Kidney (tissue), 14 donors: ENCODE measurements around the gene EFCAB7. TPM values are rescaled to one million over a fixed set of nuclear protein-coding genes. Genes with fewer than 3 reads are reported as not detected.

ENCODE experiments used
- DNase-seq, 5 donors: peaks; one replicate each; pipeline ENCODE4 v3.0.0-alpha.2; 2013 to 2020
- FAIRE-seq: peaks from 2 replicates; lab custom pipeline; 2012; peaks lifted over from hg19 to GRCh38; lab: Jason Lieb, UNC
- H3K27ac ChIP-seq, 2 donors: one replicate each; pipeline ENCODE4 v1.7.0; 2013; ENCODE audit warnings: low read depth in 2 of 2, low read length in 2 of 2, inconsistent platforms in 1 of 2
- H3K27me3 ChIP-seq: one replicate; pipeline ENCODE4 v1.7.1; 2013; ENCODE audit warnings: low read length, inconsistent platforms; ENCODE audit not compliant: control insufficient read depth, insufficient read depth
- H3K36me3 ChIP-seq, 3 donors: one replicate each; pipeline versions ENCODE4 v1.7.0 to v1.7.1; 2013; ENCODE audit warnings: low read length in 3 of 3, control low read depth in 1 of 3, inconsistent platforms in 1 of 3; ENCODE audit not compliant: insufficient read depth in 3 of 3, control insufficient read depth in 2 of 3
- H3K4me1 ChIP-seq, 3 donors: one replicate each; pipeline versions ENCODE4 v1.7.0 to v1.7.1; 2013; ENCODE audit warnings: low read length in 3 of 3, inconsistent platforms in 1 of 3, low read depth in 1 of 3; ENCODE audit not compliant: control insufficient read depth in 2 of 3, insufficient read depth in 2 of 3
- H3K4me3 ChIP-seq, 3 donors: one replicate each; pipeline versions ENCODE4 v1.7.0 to v1.8.1; 2013; ENCODE audit warnings: low read length in 3 of 3, control low read depth in 1 of 3, inconsistent platforms in 1 of 3
- H3K9ac ChIP-seq, 3 donors: one replicate each; pipeline versions ENCODE4 v1.7.0 to v1.7.1; 2013; ENCODE audit warnings: low read length in 3 of 3, control low read depth in 1 of 3, inconsistent platforms in 1 of 3
- H3K9me3 ChIP-seq, 3 donors: one replicate each; pipeline versions ENCODE4 v1.7.0 to v1.7.1; 2013; ENCODE audit warnings: low read length in 3 of 3, control low read depth in 1 of 3, inconsistent platforms in 1 of 3; ENCODE audit not compliant: control insufficient read depth in 2 of 3, insufficient read depth in 1 of 3
- CTCF ChIP-seq: IDR thresholded peaks from 3 replicates; pipeline ENCODE4 v1.5.1; 2012; ENCODE audit warnings: mild to moderate bottlenecking, moderate library complexity, borderline replicate concordance; ENCODE audit not compliant: insufficient read depth; ENCODE audit errors: extremely low read depth
- intact Hi-C: fragments of 100-400 bp; cut with DNase I; formaldehyde crosslinking; loops from one replicate; pipeline ENCODE4 v1.11.1; 2022
- polyA plus RNA-seq: library from polyadenylated mRNA; stranded (reverse); fragments of 350-450 nt; fragmentation: Illumina TruSeq; extraction: RNeasy Lipid Tissue Mini Kit (QIAGEN cat#74804); gene quantifications from one replicate; pipeline ENCODE4 v1.2.3, GENCODE V29; 2014; ENCODE audit warnings: low read depth, low replicate concordance; ENCODE audit not compliant: insufficient read depth
- total RNA-seq: library from RNA; stranded (reverse); fragmentation: NEBNext Ultra II Directional; extraction: Animal tissue kit (Norgen Biotek cat#: 25700); gene quantifications from one replicate; pipeline ENCODE4 v1.2.1, GENCODE V29; 2021
- donor health status: control.
- donor health status: control.
- donor health status: control.
- donor health status: control.
- donor health status: control.
- donor health status: DM: yes; HTN: yes; CAD: no.
- donor health status: Normal renal cell carcinoma (clear cell type).

The EFCAB7 gene
- total and polyA plus RNA-seq, 2 donors from 2014 or later = 5.1 to 9.6 TPM

DNA sequence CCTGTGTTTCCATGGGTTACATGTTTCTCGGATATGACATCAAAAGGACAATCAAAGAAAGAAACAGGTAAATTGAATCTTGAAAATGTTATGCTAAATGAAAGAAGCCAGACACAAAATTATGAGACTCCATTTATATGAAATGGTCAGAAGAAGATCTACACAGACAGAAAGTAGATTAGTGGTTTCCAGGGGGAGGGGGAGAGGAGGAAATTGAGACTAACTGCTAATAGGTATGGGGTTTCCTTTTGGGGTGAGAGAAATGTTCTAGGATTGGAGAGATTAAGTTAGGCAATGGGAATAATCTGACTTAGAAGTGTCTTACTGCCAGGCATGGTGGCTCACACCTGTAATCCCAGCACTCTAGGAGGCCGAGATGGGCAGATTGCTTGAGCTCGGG is 22.1 kb upstream of the EFCAB7 start:
- no peak for FAIRE-seq
- no peak overlapping the region for H3K27ac ChIP-seq
- H3K9ac ChIP-seq = no peak overlapping the region
- no peak overlapping the region for H3K4me3 ChIP-seq
- no peaks in the 10 kb centered on the region for H3K27me3 ChIP-seq
- no peak for DNase-seq
- H3K4me1 ChIP-seq = no peaks in the 10 kb centered on the region
- no peaks in the 10 kb centered on the region for H3K9me3 ChIP-seq
- no peaks in the 10 kb centered on the region for H3K36me3 ChIP-seq
- no peak for TF ChIP-seq CTCF
- intact Hi-C loops = no loop called here

DNA sequence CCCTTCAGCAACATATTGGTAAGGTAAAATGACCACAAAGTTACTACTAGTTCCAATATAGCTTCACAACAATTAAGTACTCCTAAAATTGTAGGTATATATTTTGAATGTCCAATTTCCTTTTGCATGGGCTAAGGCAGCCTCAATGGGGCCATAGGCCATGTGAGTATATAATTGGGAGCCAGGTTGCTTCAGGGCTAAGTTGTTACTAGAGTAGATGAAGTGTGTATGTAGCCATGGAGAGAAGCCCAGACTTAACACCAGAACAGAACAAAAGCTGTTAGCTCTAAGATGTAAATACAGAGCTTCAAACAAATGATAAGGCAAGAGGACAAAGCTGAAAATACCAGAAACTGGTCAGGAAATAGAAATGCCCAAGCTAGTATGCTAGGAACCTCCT is 16.5 kb upstream of the EFCAB7 start:
- no peak overlapping the region for H3K27ac ChIP-seq
- no peak for FAIRE-seq
- no peak overlapping the region for H3K9ac ChIP-seq
- H3K4me1 ChIP-seq = no peaks in the 10 kb centered on the region
- H3K9me3 ChIP-seq = no peaks in the 10 kb centered on the region
- TF ChIP-seq CTCF = no peak
- H3K4me3 ChIP-seq = no peak overlapping the region
- H3K27me3 ChIP-seq = no peaks in the 10 kb centered on the region
- H3K36me3 ChIP-seq = no peaks in the 10 kb centered on the region
- intact Hi-C loops = no loop called here
- no peak for DNase-seq

DNA sequence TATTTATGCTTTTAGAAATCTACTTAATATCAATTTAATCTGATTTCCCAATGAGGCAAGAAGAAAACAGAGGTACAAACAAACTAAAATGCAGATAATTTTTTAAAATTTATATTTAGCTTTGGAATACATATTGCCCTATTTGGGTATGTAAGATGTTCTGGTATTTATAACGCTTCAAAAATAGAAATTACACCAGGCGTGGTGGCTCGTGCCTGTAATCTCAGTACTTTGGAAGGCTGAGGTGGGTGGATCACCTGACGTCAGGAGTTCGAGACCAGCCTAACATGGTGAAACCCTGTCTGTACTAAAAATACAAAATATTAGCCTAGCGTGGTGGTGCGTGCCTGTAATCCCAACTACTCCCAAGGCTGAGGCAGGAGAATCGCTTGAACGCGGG is 13.6 kb upstream of the EFCAB7 start:
- Histone ChIP-seq H3K27me3 (no peaks in the 10 kb centered on the region), H3K9ac (no peak overlapping the region), H3K4me3 (no peak overlapping the region), H3K27ac (no peak overlapping the region), H3K4me1 (no peaks in the 10 kb centered on the region), H3K9me3 (no peaks in the 10 kb centered on the region), H3K36me3 (no peaks in the 10 kb centered on the region)
- DNase-seq (no peak), FAIRE-seq (no peak)
- TF ChIP-seq CTCF = no peak
- intact Hi-C loops = no loop called here

GRCh38 chr1:63512584-63512983 is 10.7 kb upstream of the EFCAB7 start:
- H3K9me3 ChIP-seq = no peaks in the 10 kb centered on the region
- H3K4me1 ChIP-seq = no peaks in the 10 kb centered on the region
- intact Hi-C loops = no loop called here
- no peak for DNase-seq
- H3K36me3 ChIP-seq = no peaks in the 10 kb centered on the region
- no peak overlapping the region for H3K27ac ChIP-seq
- TF ChIP-seq CTCF = no peak
- H3K27me3 ChIP-seq = no peaks in the 10 kb centered on the region
- FAIRE-seq = no peak
- H3K9ac ChIP-seq = no peak overlapping the region
- H3K4me3 ChIP-seq = no peak overlapping the region
